Measurements from ENCODE around the gene RBM33.

DNA sequence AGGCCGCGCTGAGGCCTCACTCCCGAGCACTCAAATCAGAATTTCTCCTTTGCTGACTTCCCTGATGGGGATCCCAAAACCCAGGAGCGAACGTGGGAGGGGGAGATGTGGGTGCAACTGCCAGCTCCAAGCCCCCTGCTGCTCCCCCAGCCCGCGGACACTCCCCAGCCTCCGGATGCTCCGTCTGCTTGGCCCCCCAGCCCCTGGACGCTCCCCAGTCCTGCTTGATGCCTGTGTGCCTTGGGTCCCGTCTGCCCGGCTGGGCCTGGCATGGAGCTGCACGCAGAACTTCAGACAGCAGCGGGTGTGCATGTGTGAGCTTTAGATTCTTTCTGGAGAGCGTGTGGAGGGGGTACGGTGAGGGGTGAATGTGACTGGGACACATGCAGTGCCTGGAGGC is 172.5 kb downstream of the RBM33 start:
- TF ChIP-seq, protein P1, sequence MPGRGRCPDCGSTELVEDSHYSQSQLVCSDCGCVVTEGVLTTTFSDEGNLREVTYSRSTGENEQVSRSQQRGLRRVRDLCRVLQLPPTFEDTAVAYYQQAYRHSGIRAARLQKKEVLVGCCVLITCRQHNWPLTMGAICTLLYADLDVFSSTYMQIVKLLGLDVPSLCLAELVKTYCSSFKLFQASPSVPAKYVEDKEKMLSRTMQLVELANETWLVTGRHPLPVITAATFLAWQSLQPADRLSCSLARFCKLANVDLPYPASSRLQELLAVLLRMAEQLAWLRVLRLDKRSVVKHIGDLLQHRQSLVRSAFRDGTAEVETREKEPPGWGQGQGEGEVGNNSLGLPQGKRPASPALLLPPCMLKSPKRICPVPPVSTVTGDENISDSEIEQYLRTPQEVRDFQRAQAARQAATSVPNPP (IDR thresholded peaks at IDR 0.05; ENCODE audit: borderline replicate concordance, insufficient read depth, insufficient read length), result no peak
- TF ChIP-seq, protein P2, sequence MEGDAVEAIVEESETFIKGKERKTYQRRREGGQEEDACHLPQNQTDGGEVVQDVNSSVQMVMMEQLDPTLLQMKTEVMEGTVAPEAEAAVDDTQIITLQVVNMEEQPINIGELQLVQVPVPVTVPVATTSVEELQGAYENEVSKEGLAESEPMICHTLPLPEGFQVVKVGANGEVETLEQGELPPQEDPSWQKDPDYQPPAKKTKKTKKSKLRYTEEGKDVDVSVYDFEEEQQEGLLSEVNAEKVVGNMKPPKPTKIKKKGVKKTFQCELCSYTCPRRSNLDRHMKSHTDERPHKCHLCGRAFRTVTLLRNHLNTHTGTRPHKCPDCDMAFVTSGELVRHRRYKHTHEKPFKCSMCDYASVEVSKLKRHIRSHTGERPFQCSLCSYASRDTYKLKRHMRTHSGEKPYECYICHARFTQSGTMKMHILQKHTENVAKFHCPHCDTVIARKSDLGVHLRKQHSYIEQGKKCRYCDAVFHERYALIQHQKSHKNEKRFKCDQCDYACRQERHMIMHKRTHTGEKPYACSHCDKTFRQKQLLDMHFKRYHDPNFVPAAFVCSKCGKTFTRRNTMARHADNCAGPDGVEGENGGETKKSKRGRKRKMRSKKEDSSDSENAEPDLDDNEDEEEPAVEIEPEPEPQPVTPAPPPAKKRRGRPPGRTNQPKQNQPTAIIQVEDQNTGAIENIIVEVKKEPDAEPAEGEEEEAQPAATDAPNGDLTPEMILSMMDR (IDR thresholded peaks at IDR 0.05 in 2 of 3, conservative IDR thresholded peaks at IDR 0.05 in 1 of 3; ENCODE audit: insufficient read depth in 2 of 3, low read depth in 1 of 3, low read length in 3 of 3), result no peak
- TF ChIP-seq, protein P3, sequence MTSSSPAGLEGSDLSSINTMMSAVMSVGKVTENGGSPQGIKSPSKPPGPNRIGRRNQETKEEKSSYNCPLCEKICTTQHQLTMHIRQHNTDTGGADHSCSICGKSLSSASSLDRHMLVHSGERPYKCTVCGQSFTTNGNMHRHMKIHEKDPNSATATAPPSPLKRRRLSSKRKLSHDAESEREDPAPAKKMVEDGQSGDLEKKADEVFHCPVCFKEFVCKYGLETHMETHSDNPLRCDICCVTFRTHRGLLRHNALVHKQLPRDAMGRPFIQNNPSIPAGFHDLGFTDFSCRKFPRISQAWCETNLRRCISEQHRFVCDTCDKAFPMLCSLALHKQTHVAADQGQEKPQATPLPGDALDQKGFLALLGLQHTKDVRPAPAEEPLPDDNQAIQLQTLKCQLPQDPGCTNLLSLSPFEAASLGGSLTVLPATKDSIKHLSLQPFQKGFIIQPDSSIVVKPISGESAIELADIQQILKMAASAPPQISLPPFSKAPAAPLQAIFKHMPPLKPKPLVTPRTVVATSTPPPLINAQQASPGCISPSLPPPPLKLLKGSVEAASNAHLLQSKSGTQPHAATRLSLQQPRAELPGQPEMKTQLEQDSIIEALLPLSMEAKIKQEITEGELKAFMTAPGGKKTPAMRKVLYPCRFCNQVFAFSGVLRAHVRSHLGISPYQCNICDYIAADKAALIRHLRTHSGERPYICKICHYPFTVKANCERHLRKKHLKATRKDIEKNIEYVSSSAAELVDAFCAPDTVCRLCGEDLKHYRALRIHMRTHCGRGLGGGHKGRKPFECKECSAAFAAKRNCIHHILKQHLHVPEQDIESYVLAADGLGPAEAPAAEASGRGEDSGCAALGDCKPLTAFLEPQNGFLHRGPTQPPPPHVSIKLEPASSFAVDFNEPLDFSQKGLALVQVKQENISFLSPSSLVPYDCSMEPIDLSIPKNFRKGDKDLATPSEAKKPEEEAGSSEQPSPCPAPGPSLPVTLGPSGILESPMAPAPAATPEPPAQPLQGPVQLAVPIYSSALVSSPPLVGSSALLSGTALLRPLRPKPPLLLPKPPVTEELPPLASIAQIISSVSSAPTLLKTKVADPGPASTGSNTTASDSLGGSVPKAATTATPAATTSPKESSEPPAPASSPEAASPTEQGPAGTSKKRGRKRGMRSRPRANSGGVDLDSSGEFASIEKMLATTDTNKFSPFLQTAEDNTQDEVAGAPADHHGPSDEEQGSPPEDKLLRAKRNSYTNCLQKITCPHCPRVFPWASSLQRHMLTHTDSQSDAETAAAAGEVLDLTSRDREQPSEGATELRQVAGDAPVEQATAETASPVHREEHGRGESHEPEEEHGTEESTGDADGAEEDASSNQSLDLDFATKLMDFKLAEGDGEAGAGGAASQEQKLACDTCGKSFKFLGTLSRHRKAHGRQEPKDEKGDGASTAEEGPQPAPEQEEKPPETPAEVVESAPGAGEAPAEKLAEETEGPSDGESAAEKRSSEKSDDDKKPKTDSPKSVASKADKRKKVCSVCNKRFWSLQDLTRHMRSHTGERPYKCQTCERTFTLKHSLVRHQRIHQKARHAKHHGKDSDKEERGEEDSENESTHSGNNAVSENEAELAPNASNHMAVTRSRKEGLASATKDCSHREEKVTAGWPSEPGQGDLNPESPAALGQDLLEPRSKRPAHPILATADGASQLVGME (CRISPR knock-in tag; IDR thresholded peaks at IDR 0.05), result no peak
- TF ChIP-seq CBX8 (IDR thresholded peaks at IDR 0.05; ENCODE audit: borderline replicate concordance, extremely low read depth, low read depth, low read length, poor library complexity, severe bottlenecking) (no peak), POLR2A (conservative IDR thresholded peaks at IDR 0.05) (no peak), HDAC8 (tag; IDR thresholded peaks at IDR 0.05) (no peak), XRCC5 (IDR thresholded peaks at IDR 0.05; ENCODE audit: low read depth, low read length) (no peak), E2F3 (CRISPR knock-in tag; IDR thresholded peaks at IDR 0.05) (no peak)
- TF ChIP-seq, protein P4, sequence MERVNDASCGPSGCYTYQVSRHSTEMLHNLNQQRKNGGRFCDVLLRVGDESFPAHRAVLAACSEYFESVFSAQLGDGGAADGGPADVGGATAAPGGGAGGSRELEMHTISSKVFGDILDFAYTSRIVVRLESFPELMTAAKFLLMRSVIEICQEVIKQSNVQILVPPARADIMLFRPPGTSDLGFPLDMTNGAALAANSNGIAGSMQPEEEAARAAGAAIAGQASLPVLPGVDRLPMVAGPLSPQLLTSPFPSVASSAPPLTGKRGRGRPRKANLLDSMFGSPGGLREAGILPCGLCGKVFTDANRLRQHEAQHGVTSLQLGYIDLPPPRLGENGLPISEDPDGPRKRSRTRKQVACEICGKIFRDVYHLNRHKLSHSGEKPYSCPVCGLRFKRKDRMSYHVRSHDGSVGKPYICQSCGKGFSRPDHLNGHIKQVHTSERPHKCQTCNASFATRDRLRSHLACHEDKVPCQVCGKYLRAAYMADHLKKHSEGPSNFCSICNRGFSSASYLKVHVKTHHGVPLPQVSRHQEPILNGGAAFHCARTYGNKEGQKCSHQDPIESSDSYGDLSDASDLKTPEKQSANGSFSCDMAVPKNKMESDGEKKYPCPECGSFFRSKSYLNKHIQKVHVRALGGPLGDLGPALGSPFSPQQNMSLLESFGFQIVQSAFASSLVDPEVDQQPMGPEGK (CRISPR knock-in tag; IDR thresholded peaks at IDR 0.05; ENCODE audit: borderline replicate concordance), result no peak

Data from K562 (cell line).